ENCODE results near the gene DERA. TPM values are rescaled to one million over a fixed set of nuclear protein-coding genes. Genes with fewer than 3 reads are reported as not detected.
A peak's percentile ranks its signal among the peaks of the same experiment; 100 is the strongest.

Gene DERA
- total and polyA plus RNA-seq, 2 of the 13 experiments (the other 11 are each of a cell fraction or from before 2014, with no cell fraction given): 24.0 to 51.3 TPM

- Histone ChIP-seq H3K27ac (ENCODE audit: extremely low read length, insufficient read depth, low read length) (no peak overlapping the region), H2AFZ (ENCODE audit: low read length) (no peak overlapping the region), H3K27me3 (ENCODE audit: control insufficient read depth in 1 of 2, insufficient read depth in 2 of 2, low read length in 2 of 2) (no peaks in the 10 kb centered on the region), H3K4me3 (replicated peaks in 1 of 3; ENCODE audit: insufficient read depth in 1 of 3, low read depth in 2 of 3, low read length in 3 of 3) (no peak overlapping the region), H3K4me2 (ENCODE audit: low read depth, low read length) (no peak overlapping the region), H3K79me2 (ENCODE audit: insufficient read depth, low read length) (no peaks in the 10 kb centered on the region), H3K9ac (ENCODE audit: insufficient read depth, low read depth, low read length) (no peak overlapping the region), H3K36me3 (replicated peaks in 1 of 2; ENCODE audit: control insufficient read depth in 1 of 2, insufficient read depth in 2 of 2, low read length in 2 of 2) (peaks cover 10 to 65% of the 10 kb centered on the region in 2 experiments; a peak in 4 of 5 replicates), H3K4me1 (ENCODE audit: insufficient read depth, low read length) (no peaks in the 10 kb centered on the region), H4K20me1 (ENCODE audit: insufficient read depth, low read length) (no peaks in the 10 kb centered on the region), H3K9me3 (ENCODE audit: low read length) (no peaks in the 10 kb centered on the region)
- no peak for ATAC-seq
- CTCF ChIA-PET (ENCODE audit: low intra/inter-chr PET ratio, low total read pairs): no interaction called here
- no peak for DNase-seq (ENCODE audit: low spot score)
- intact Hi-C loops (cut with micrococcal nuclease; ENCODE audit: unreplicated experiment): no loop called here
- TF ChIP-seq LCORL (IDR thresholded peaks at IDR 0.05): no peak
- TF ChIP-seq LCORL (CRISPR knock-in tag; IDR thresholded peaks at IDR 0.05): no peak
- TF ChIP-seq FOSL2 (CRISPR knock-in tag; IDR thresholded peaks at IDR 0.05): no peak
- TF ChIP-seq BORCS8-MEF2B (CRISPR knock-in tag; IDR thresholded peaks at IDR 0.05): no peak
- FAIRE-seq: no peak
- POLR2A ChIA-PET: no interaction called here
- BruUV-seq (replicated peaks): no TSS peak
- WGBS (ENCODE audit: low lambda C conversion rate): 96% methylated on average over 2 of the region's 2 CpGs
- in situ Hi-C loops (cut with HindIII; ENCODE audit: extremely low pct_ligation_motif_present, low pct_unique_long_range_greater_than_20kb): no loop called here
Measured at GRCh38 chr12:15897433-15897832, 13.7 kb upstream of the DERA start.

GRCh38 chr12:15899282-15899870, 11.8 kb upstream of the DERA start:
- no TSS peak for BruUV-seq (replicated peaks)
- Histone ChIP-seq H3K4me3 (replicated peaks in 1 of 3; ENCODE audit: insufficient read depth in 1 of 3, low read depth in 2 of 3, low read length in 3 of 3) (no peak overlapping the region), H3K27me3 (ENCODE audit: control insufficient read depth in 1 of 2, insufficient read depth in 2 of 2, low read length in 2 of 2) (no peaks in the 10 kb centered on the region), H3K36me3 (replicated peaks in 1 of 2; ENCODE audit: control insufficient read depth in 1 of 2, insufficient read depth in 2 of 2, low read length in 2 of 2) (peaks cover 6 to 54% of the 10 kb centered on the region in 2 experiments; a peak in 4 of 5 replicates), H3K9ac (ENCODE audit: insufficient read depth, low read depth, low read length) (no peak overlapping the region), H3K4me2 (ENCODE audit: low read depth, low read length) (no peak overlapping the region), H3K4me1 (ENCODE audit: insufficient read depth, low read length) (no peaks in the 10 kb centered on the region), H3K27ac (ENCODE audit: extremely low read length, insufficient read depth, low read length) (no peak overlapping the region), H2AFZ (ENCODE audit: low read length) (no peak overlapping the region), H3K9me3 (ENCODE audit: low read length) (no peaks in the 10 kb centered on the region), H3K79me2 (ENCODE audit: insufficient read depth, low read length) (no peaks in the 10 kb centered on the region), H4K20me1 (ENCODE audit: insufficient read depth, low read length) (no peaks in the 10 kb centered on the region)
- in situ Hi-C loops (cut with HindIII; ENCODE audit: extremely low pct_ligation_motif_present, low pct_unique_long_range_greater_than_20kb): no loop called here
- ATAC-seq: peak; percentile 50; the same call in 1 of the 3 replicates
- intact Hi-C loops (cut with micrococcal nuclease; ENCODE audit: unreplicated experiment): loop anchor here (2.0 kb wide), 1 partner anchor 43 kb away; no protein-coding TSS in a partner anchor
- ChIA-PET CTCF (ENCODE audit: low intra/inter-chr PET ratio, low total read pairs) (interaction anchor here (1.1 to 1.9 kb wide), 3 partner anchors 41 to 367 kb away, joined by 3 to 6 read pairs (median 6); no protein-coding TSS in a partner anchor), POLR2A (interaction anchor here (1.4 kb wide), 1 partner anchor 12 kb away, joined by 5 read pairs; the partner anchor contains the start of gene DERA)
- DNase-seq (ENCODE audit: low spot score): peak; percentile 30
- no peak for FAIRE-seq
- TF ChIP-seq MLLT10 (CRISPR knock-in tag; IDR thresholded peaks at IDR 0.05) (no peak), CTCF (CRISPR knock-in tag; IDR thresholded peaks at IDR 0.05) (peak; percentile 59), STAG1 (CRISPR knock-in tag; IDR thresholded peaks at IDR 0.05) (peak; percentile 66), TRAFD1 (CRISPR knock-in tag; IDR thresholded peaks at IDR 0.05; ENCODE audit: borderline replicate concordance) (no peak), ELF1 (CRISPR knock-in tag; IDR thresholded peaks at IDR 0.05) (no peak), POLR2AphosphoS5 (IDR thresholded peaks at IDR 0.05; ENCODE audit: low read depth, low read length) (no peak), SMARCC2 (IDR thresholded peaks at IDR 0.05) (no peak), SMC3 (IDR thresholded peaks at IDR 0.05; ENCODE audit: low read length) (peak; percentile 62), ZNF580 (CRISPR knock-in tag; IDR thresholded peaks at IDR 0.05; ENCODE audit: borderline replicate concordance, low read depth) (no peak)

Data from HepG2 (cell line).